ENCODE data around the gene LCLAT1. TPM values are rescaled to one million over a fixed set of nuclear protein-coding genes. Genes with fewer than 3 reads are reported as not detected.

The LCLAT1 gene
- total RNA-seq, 2 experiments from 2014 or later, result 9.2 to 19.6 TPM

DNA sequence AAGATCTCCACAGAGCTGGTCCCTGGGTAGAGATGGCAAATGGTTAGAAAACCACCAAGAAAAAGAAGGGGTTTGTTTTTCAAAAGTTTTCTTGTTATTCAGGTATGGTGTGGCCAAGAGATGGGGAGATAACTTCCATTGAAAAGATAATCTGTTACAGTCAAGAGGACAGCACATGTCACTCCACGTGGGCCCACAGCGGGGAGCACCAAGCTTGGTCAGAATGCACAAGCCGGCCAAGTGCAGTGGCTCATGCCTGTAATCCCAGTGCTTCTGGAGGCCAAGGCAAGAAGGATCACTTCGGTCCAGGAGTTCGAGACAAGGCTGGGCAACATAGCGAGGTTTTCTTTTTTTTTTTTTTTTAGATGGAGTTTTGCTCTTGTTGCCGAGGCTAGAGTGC, 6.0 kb upstream of the LCLAT1 start:
- DNase-seq (ENCODE audit: low spot score), result no peak
- Histone ChIP-seq H3K9me3 (ENCODE audit: low read length) (no peaks in the 10 kb centered on the region), H2AFZ (ENCODE audit: low read length) (no peak overlapping the region), H3K27ac (ENCODE audit: low read depth, low read length, poor library complexity, severe bottlenecking) (no peak overlapping the region), H3K36me3 (ENCODE audit: insufficient read depth, low read length) (no peaks in the 10 kb centered on the region), H3K9me2 (ENCODE audit: insufficient read depth, low read length) (no peaks in the 10 kb centered on the region), H3K4me1 (ENCODE audit: insufficient read depth, low read length, poor library complexity, severe bottlenecking) (peaks cover 8% of the 10 kb centered on the region), H3K4me2 (ENCODE audit: low read length) (no peak overlapping the region), H3K4me3 (ENCODE audit: low read depth, low read length, poor library complexity, severe bottlenecking) (no peak overlapping the region), H4K20me1 (ENCODE audit: insufficient read depth, low read length) (no peaks in the 10 kb centered on the region), H3K79me2 (ENCODE audit: insufficient read depth, low read depth, low read length) (no peaks in the 10 kb centered on the region)
- CTCF ChIA-PET (ENCODE audit: unreplicated experiment), result no interaction called here
- POLR2A ChIA-PET, result interaction anchor here (0.6 to 1.2 kb wide), 2 partner anchors 12 to 87 kb away, joined by 3 to 4 read pairs; no protein-coding TSS in a partner anchor
- intact Hi-C loops (cut with micrococcal nuclease; ENCODE audit: unreplicated experiment), result no loop called here
- TF ChIP-seq, protein P1, sequence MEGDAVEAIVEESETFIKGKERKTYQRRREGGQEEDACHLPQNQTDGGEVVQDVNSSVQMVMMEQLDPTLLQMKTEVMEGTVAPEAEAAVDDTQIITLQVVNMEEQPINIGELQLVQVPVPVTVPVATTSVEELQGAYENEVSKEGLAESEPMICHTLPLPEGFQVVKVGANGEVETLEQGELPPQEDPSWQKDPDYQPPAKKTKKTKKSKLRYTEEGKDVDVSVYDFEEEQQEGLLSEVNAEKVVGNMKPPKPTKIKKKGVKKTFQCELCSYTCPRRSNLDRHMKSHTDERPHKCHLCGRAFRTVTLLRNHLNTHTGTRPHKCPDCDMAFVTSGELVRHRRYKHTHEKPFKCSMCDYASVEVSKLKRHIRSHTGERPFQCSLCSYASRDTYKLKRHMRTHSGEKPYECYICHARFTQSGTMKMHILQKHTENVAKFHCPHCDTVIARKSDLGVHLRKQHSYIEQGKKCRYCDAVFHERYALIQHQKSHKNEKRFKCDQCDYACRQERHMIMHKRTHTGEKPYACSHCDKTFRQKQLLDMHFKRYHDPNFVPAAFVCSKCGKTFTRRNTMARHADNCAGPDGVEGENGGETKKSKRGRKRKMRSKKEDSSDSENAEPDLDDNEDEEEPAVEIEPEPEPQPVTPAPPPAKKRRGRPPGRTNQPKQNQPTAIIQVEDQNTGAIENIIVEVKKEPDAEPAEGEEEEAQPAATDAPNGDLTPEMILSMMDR (conservative IDR thresholded peaks at IDR 0.05; ENCODE audit: low read length), result no peak
- no peak for TF ChIP-seq EZH2phosphoT487 (IDR thresholded peaks at IDR 0.05; ENCODE audit: borderline replicate concordance, low read depth, low read length)
- BruUV-seq (replicated peaks), result no TSS peak

DNA sequence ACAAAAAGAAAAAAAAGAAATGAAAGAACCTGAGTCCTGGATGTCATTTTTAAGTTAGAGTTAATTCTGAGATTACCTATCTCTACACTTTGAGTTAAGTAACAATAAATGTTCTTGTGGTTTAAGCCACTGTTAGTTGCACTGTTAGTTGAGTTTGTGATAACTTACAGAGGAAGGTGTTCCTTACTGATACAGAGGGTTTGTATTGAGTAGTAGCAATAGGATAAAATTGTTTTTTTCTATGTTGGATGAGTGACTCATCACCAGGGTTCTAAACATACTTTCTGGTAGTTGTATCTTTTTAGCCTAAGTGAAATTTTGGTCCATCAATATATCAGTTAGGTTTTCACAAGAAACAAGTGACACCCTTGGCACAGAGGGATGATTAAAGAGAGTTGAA, 4.0 kb upstream of the LCLAT1 start:
- DNase-seq (ENCODE audit: low spot score), result no peak
- intact Hi-C loops (cut with micrococcal nuclease; ENCODE audit: unreplicated experiment), result no loop called here
- Histone ChIP-seq H3K27ac (ENCODE audit: low read depth, low read length, poor library complexity, severe bottlenecking) (no peak overlapping the region), H3K4me2 (ENCODE audit: low read length) (no peak overlapping the region), H3K4me1 (ENCODE audit: insufficient read depth, low read length, poor library complexity, severe bottlenecking) (peaks cover 8% of the 10 kb centered on the region), H2AFZ (ENCODE audit: low read length) (no peak overlapping the region), H3K9me3 (ENCODE audit: low read length) (no peaks in the 10 kb centered on the region), H3K36me3 (ENCODE audit: insufficient read depth, low read length) (no peaks in the 10 kb centered on the region), H3K79me2 (ENCODE audit: insufficient read depth, low read depth, low read length) (peaks cover 10% of the 10 kb centered on the region; the same call in 1 of the 2 replicates), H3K9me2 (ENCODE audit: insufficient read depth, low read length) (no peaks in the 10 kb centered on the region), H4K20me1 (ENCODE audit: insufficient read depth, low read length) (no peaks in the 10 kb centered on the region), H3K4me3 (ENCODE audit: low read depth, low read length, poor library complexity, severe bottlenecking) (no peak overlapping the region)
- BruUV-seq (replicated peaks), result no TSS peak
- ChIA-PET CTCF (ENCODE audit: unreplicated experiment) (no interaction called here), POLR2A (no interaction called here)
- TF ChIP-seq, protein P1 (conservative IDR thresholded peaks at IDR 0.05; ENCODE audit: low read length), result no peak
- TF ChIP-seq EZH2phosphoT487 (IDR thresholded peaks at IDR 0.05; ENCODE audit: borderline replicate concordance, low read depth, low read length), result no peak

DNA sequence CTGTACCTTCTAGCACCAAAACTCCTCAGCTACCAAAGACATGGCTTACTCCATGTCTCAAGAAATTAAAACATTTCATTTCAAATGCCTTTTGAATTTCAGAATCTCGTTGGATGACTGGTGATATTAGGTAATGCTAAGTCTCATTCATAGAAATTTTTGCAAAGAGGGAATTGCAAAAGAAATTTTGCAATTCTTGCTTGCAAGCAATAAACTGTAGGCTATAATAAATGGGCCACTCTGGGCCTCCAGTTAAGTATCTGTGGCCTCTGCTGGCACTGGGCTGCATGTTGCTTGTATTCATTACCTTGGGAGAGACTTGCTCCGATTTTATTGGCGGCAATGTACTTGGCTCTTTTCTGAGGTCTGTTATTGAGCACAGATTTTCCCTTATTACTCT, 2.8 kb upstream of the LCLAT1 start:
- no peak overlapping the region for H3K4me2 ChIP-seq (ENCODE audit: low read length)
- no peaks in the 10 kb centered on the region for H3K9me2 ChIP-seq (ENCODE audit: insufficient read depth, low read length)
- DNase-seq (ENCODE audit: low spot score), result no peak
- H2AFZ ChIP-seq (ENCODE audit: low read length), result no peak overlapping the region
- TF ChIP-seq, protein P1 (conservative IDR thresholded peaks at IDR 0.05; ENCODE audit: low read length), result no peak
- ChIA-PET POLR2A (interaction anchor here (1.7 kb wide), 1 partner anchor 12 kb away, joined by 7 read pairs; no protein-coding TSS in a partner anchor), CTCF (ENCODE audit: unreplicated experiment) (no interaction called here)
- peaks cover 22% of the 10 kb centered on the region for H3K79me2 ChIP-seq (ENCODE audit: insufficient read depth, low read depth, low read length)
- no peaks in the 10 kb centered on the region for H3K36me3 ChIP-seq (ENCODE audit: insufficient read depth, low read length)
- BruUV-seq (replicated peaks), result no TSS peak
- intact Hi-C loops (cut with micrococcal nuclease; ENCODE audit: unreplicated experiment), result no loop called here
- peaks cover 14% of the 10 kb centered on the region for H3K4me1 ChIP-seq (ENCODE audit: insufficient read depth, low read length, poor library complexity, severe bottlenecking)
- no peak overlapping the region for H3K27ac ChIP-seq (ENCODE audit: low read depth, low read length, poor library complexity, severe bottlenecking)
- H4K20me1 ChIP-seq (ENCODE audit: insufficient read depth, low read length), result no peaks in the 10 kb centered on the region
- no peaks in the 10 kb centered on the region for H3K9me3 ChIP-seq (ENCODE audit: low read length)
- H3K4me3 ChIP-seq (ENCODE audit: low read depth, low read length, poor library complexity, severe bottlenecking), result no peak overlapping the region

Measured in OCI-LY7 (cell line).